ENCODE measurements around the gene PABPC3.

Gene PABPC3

DNA sequence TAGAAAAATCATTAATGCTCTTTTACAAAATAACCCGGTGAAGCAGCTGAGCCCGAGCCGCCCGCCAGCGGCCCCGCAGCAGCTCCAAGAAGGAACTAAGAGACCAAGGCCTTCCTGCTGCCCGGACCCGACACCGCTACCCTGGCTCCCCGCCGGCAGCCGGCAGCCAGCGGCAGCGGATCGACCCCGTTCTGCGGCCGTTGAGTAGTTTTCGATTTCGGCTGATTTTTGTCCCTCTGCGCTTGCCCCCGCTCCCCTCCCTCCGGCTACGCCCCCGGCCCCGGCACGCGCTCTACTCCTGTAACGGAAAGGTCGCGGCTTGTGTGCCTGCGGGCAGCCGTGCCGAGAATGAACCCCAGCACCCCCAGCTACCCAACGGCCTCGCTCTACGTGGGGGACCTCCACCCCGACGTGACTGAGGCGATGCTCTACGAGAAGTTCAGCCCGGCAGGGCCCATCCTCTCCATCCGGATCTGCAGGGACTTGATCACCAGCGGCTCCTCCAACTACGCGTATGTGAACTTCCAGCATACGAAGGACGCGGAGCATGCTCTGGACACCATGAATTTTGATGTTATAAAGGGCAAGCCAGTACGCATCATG, at the start of gene PABPC3:
PABPC3 (plus strand) TSS at position 286 of the 603 bp plus-strand sequence; CDS start at position 349, 63 bp downstream.
- no peak for DNase-seq (ENCODE audit: extremely low read depth, low read depth)

DNA sequence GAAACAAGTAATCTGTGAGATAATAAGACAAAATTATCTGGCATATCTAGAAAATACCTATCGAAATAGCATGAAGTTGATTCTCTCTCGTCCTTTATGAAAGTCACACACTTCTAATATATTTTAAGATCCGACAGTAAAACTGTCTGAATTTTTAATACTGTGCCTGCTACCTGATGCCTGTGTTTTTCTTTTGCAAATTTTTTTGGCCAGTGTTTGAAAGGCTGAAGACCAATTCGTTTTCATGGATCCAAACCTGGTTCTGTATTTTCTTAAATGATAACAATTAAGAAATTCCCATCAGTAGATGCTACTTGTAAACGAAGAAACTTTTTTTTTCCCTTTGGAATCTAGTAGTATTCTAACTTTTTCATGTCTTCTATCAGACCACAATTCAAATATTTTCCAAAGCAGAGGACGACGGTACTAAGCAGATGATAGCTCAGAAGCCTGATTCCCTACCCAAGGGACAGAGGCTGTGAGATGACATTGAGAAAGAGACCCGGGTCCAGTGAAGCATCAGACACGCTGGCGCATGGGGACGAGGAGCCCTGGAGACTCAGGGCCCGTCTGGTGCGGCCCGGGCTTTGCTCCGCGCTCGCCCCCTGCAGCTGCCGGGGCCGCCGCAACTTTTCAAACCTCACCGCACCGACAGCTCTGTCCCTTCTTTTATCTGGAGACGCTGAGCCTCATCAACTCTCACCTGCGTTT, 49.5 kb upstream of the PABPC3 start:
- no peak for DNase-seq (ENCODE audit: extremely low read depth, low read depth)
- TF ChIP-seq, protein P1, sequence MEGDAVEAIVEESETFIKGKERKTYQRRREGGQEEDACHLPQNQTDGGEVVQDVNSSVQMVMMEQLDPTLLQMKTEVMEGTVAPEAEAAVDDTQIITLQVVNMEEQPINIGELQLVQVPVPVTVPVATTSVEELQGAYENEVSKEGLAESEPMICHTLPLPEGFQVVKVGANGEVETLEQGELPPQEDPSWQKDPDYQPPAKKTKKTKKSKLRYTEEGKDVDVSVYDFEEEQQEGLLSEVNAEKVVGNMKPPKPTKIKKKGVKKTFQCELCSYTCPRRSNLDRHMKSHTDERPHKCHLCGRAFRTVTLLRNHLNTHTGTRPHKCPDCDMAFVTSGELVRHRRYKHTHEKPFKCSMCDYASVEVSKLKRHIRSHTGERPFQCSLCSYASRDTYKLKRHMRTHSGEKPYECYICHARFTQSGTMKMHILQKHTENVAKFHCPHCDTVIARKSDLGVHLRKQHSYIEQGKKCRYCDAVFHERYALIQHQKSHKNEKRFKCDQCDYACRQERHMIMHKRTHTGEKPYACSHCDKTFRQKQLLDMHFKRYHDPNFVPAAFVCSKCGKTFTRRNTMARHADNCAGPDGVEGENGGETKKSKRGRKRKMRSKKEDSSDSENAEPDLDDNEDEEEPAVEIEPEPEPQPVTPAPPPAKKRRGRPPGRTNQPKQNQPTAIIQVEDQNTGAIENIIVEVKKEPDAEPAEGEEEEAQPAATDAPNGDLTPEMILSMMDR (IDR thresholded peaks at IDR 0.05; ENCODE audit: low read depth, low read length) = no peak

More for the DNA sequence above, at the start of gene PABPC3:
- TF ChIP-seq, protein P1 (IDR thresholded peaks at IDR 0.05; ENCODE audit: low read depth, low read length) = no peak

DNA sequence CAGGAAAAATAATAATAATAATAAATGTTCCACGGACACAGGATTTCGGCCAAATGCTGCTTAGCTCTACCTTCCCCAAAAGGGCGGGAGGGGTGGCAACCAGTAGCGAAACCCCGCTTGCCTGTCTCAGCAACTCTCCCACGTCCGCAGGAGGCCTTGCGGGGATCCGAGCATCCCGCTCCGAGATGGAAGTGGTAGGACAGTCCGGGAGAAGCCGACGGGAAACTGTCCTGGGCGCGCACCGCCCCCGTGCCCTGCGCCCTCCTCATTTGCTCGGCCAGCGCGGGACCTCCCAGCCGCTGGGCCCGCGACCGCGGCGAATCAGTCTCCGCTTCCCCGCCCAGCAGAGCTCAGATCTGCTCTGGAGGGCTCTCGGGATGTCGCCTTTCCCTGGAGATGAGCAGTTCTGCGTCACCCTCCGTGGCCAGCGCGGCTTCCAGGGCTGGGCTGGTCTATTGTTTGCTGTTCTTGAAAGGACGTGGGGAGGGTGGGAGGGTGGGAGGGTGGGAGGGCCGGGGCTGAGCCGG, 48.9 kb upstream of the PABPC3 start:
- TF ChIP-seq, protein P1 (IDR thresholded peaks at IDR 0.05; ENCODE audit: low read depth, low read length) = no peak
- no peak for DNase-seq (ENCODE audit: extremely low read depth, low read depth)

DNA sequence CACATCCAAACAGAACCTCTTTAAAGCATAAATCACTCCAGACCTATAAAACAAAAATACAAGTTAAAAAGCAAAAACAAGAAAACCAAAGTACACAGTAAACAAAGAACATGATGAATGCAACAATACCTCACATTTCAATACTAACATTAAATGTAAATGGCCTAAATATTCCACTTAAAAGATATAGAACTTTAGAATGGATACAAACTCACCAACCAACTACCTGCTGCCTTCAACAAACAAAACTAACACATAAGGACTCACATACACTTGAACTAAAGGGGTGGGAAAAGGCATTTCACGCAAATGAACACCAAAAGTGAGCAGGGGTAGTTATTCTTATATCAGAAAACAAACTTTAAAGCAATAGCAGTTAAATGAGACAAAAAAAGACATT, 44.9 kb upstream of the PABPC3 start:
- DNase-seq (ENCODE audit: extremely low read depth, low read depth) = no peak
- TF ChIP-seq, protein P1 (IDR thresholded peaks at IDR 0.05; ENCODE audit: low read depth, low read length) = no peak

DNA sequence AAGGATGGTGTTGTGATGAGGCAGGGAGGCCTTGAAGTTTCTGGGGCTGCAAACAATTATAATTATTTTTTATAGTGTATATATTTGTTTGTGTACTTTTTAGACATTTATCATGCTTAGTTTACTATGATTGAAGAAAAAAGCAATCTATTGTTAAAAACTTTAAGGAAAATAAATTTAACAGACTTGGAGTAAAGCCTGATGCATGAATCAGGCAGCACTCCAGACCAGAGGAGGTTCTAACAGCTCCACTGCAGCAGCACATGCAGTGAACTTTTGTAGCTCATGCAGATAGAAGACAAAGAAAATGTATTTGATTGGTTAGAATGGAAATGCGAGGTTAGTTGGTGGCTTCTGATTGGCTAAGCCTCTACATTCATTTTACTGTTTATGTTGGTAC, 36.8 kb upstream of the PABPC3 start:
- TF ChIP-seq, protein P1 (IDR thresholded peaks at IDR 0.05; ENCODE audit: low read depth, low read length) = no peak
- no peak for DNase-seq (ENCODE audit: extremely low read depth, low read depth)

DNA sequence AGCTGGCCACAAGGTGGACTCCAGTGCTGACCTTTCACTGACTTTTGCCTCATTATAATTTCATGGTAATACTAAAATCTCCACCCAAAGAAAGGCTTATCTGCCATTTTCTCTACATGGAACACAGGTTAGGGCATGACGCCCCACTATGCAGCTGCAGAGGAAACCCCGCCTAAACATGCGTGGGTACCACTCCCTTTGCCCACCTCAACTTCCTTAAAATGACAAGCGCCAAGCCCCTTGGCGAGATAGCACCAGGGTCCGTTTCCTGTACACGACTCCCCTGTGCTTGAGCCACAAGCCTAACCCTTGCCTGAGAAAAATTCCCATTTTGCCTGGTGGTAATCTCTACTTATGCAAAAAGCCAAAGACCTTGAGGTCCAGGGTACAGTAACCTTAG, 36.0 kb upstream of the PABPC3 start:
- DNase-seq (ENCODE audit: extremely low read depth, low read depth) = no peak
- TF ChIP-seq, protein P1 (IDR thresholded peaks at IDR 0.05; ENCODE audit: low read depth, low read length) = no peak

DNA sequence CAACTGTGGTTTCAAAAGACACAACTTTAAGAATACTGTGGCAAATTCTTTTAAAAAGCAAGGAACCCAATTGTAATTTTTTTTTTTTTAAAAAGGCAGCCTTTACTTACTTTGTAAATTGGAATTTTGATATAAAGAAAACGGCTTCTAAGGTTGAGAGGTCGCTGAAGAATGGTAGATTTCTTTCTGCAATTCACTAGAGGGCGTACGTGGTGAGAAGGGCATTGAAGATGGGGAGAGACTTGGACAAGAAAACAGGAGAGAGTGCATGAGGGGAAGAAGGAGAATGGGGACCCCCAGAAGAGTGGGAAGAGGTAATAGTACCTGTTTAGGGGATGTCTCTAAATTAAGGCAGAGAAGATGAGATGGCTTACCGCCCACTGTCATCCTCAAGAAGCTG, 33.5 kb upstream of the PABPC3 start:
- DNase-seq (ENCODE audit: extremely low read depth, low read depth) = no peak
- TF ChIP-seq, protein P1 (IDR thresholded peaks at IDR 0.05; ENCODE audit: low read depth, low read length) = no peak
